T-helper 22 cell (primary cell): ENCODE data around the gene NFATC2.

Source experiments
- DNase-seq: peaks from one replicate; pipeline ENCODE4 v3.0.0-alpha.2; 2020; ENCODE audit warnings: low read depth

NFATC2 gene

GRCh38 chr20:51374456-51374830 lies 168.1 kb downstream of the NFATC2 start:
- DNase-seq, result no peak

- no peak for DNase-seq
Measured at GRCh38 chr20:51373713-51374455, 168.6 kb downstream of the NFATC2 start.

- DNase-seq, result no peak
Measured at GRCh38 chr20:51372966-51373365, 169.6 kb downstream of the NFATC2 start.

GRCh38 chr20:51372176-51372803 lies 170.2 kb downstream of the NFATC2 start:
- peak; percentile 9 for DNase-seq

GRCh38 chr20:51371720-51372119 lies 170.8 kb downstream of the NFATC2 start:
- no peak for DNase-seq

- no peak for DNase-seq
Measured at GRCh38 chr20:51369503-51369902, 173.0 kb downstream of the NFATC2 start.

- DNase-seq, result no peak
Measured at GRCh38 chr20:51368461-51369211, 173.9 kb downstream of the NFATC2 start.

GRCh38 chr20:51366155-51366886 lies 176.2 kb downstream of the NFATC2 start:
- no peak for DNase-seq

GRCh38 chr20:51365670-51366069 lies 176.8 kb downstream of the NFATC2 start:
- DNase-seq, result no peak

- no peak for DNase-seq
Measured at GRCh38 chr20:51363813-51364212, 178.7 kb downstream of the NFATC2 start.

- DNase-seq, result no peak
Measured at GRCh38 chr20:51363378-51363777, 179.1 kb downstream of the NFATC2 start.

- no peak for DNase-seq
Measured at GRCh38 chr20:51362254-51362653, 180.3 kb downstream of the NFATC2 start.

- no peak for DNase-seq
Measured at GRCh38 chr20:51361258-51361657, 181.3 kb downstream of the NFATC2 start.

GRCh38 chr20:51360451-51361201 lies 181.9 kb downstream of the NFATC2 start:
- no peak for DNase-seq

- no peak for DNase-seq
Measured at GRCh38 chr20:51359947-51360346, 182.6 kb downstream of the NFATC2 start.

- no peak for DNase-seq
Measured at GRCh38 chr20:51359401-51359800, 183.1 kb downstream of the NFATC2 start.

- DNase-seq, result no peak
Measured at GRCh38 chr20:51358032-51358724, 184.3 kb downstream of the NFATC2 start.

- DNase-seq, result no peak
Measured at GRCh38 chr20:51357543-51357942, 185.0 kb downstream of the NFATC2 start.

- DNase-seq, result no peak
Measured at GRCh38 chr20:51356871-51357270, 185.6 kb downstream of the NFATC2 start.

GRCh38 chr20:51354769-51355319 lies 187.7 kb downstream of the NFATC2 start:
- DNase-seq, result no peak
